SK-N-SH (cell line): ENCODE results near the gene FMN1. TPM values are rescaled to one million over a fixed set of nuclear protein-coding genes. Genes with fewer than 3 reads are reported as not detected.

ENCODE experiments used
- CTCF ChIA-PET: fragments of 300-600, 350-600 bp; formaldehyde crosslinking; extraction: SDS; loops from one replicate; lab custom pipeline; 2021; lab: Yijun Ruan, JAX
- POLR2A ChIA-PET: fragments of 350-600 bp; sonication (Branson Sonifier 250); formaldehyde crosslinking; extraction: SDS; loops from one replicate; lab custom pipeline; 2020; ENCODE audit warnings: antibody characterized with exemption, inconsistent platforms; lab: Yijun Ruan, JAX
- DNase-seq: peaks from one replicate; pipeline ENCODE4 v3.0.0; 2012
- H2AFZ ChIP-seq: fragments of 200-600 bp; sonication (generic); 2 replicates; pipeline ENCODE4 v1.8.1; 2016; ENCODE audit warnings: antibody characterized with exemption, mild to moderate bottlenecking, low read depth
- H3F3A ChIP-seq: fragments of 200-600 bp; sonication (generic); replicated peaks from 2 replicates; pipeline ENCODE3; 2016; ENCODE audit warnings: antibody characterized with exemption, mild to moderate bottlenecking; ENCODE audit not compliant: insufficient read depth
- H3K27ac ChIP-seq, 2 experiments: fragments of 200-500 bp in 1 of 2; fragments of 200-600 bp in 1 of 2; sonication (Bioruptor generic) in 1 of 2; sonication (generic), shearing (Covaris generic) in 1 of 2; 2 replicates each; pipeline versions ENCODE4 v1.5.1 to v1.6.1; 2014 to 2016; ENCODE audit warnings: low read depth in 2 of 2, inconsistent platforms in 1 of 2, low read length in 1 of 2, mild to moderate bottlenecking in 1 of 2, mixed read lengths in 1 of 2
- H3K27me3 ChIP-seq: fragments of 200-600 bp; sonication (generic), shearing (Covaris generic); 2 replicates; pipeline ENCODE4 v1.6.1; 2016; ENCODE audit warnings: mixed run types; ENCODE audit not compliant: insufficient read depth
- H3K36me3 ChIP-seq, 2 experiments: fragments of 200-500 bp in 1 of 2; fragments of 200-600 bp in 1 of 2; sonication (Bioruptor generic) in 1 of 2; sonication (generic) in 1 of 2; replicated peaks in 1 of 2; 2 replicates each; pipeline versions ENCODE3 to v1.5.1; 2014 to 2016; ENCODE audit warnings: low read length in 1 of 2, mild to moderate bottlenecking in 1 of 2; ENCODE audit not compliant: insufficient read depth in 2 of 2, control insufficient read depth in 1 of 2
- H3K4me1 ChIP-seq, 2 experiments: fragments of 200-500 bp in 1 of 2; fragments of 200-600 bp in 1 of 2; sonication (Bioruptor generic) in 1 of 2; sonication (generic), shearing (Covaris generic) in 1 of 2; 2 replicates each; pipeline versions ENCODE4 v1.5.1 to v1.6.1; 2014 to 2016; ENCODE audit warnings: low read depth in 1 of 2, low read length in 1 of 2, mixed run types in 1 of 2; ENCODE audit not compliant: insufficient read depth in 2 of 2, control insufficient read depth in 1 of 2
- H3K4me2 ChIP-seq: fragments of 200-600 bp; sonication (generic), shearing (Covaris generic); 2 replicates; pipeline ENCODE4 v1.6.1; 2017; ENCODE audit warnings: mixed run types
- H3K4me3 ChIP-seq, 2 experiments: fragments of 200-500 bp in 1 of 2; fragments of 200-600 bp in 1 of 2; sonication (Bioruptor generic) in 1 of 2; sonication (generic), shearing (Covaris generic) in 1 of 2; 2 replicates each; pipeline versions ENCODE4 v1.5.1 to v1.8.1; 2014 to 2016; ENCODE audit warnings: low read depth in 2 of 2, inconsistent platforms in 1 of 2, low read length in 1 of 2, mild to moderate bottlenecking in 1 of 2, mixed read lengths in 1 of 2, moderate library complexity in 1 of 2
- H3K79me2 ChIP-seq: fragments of 200-600 bp; sonication (generic); 2 replicates; pipeline ENCODE4 v1.8.1; 2017; ENCODE audit warnings: mild to moderate bottlenecking; ENCODE audit not compliant: insufficient read depth
- H3K9ac ChIP-seq: fragments of 200-600 bp; sonication (generic); 2 replicates; pipeline ENCODE4 v1.6.1; 2017; ENCODE audit warnings: mixed run types
- H3K9me2 ChIP-seq: fragments of 200-600 bp; sonication (generic); 2 replicates; pipeline ENCODE4 v1.6.1; 2017; ENCODE audit warnings: mixed run types
- H3K9me3 ChIP-seq: fragments of 200-600 bp; sonication (generic); 2 replicates; pipeline ENCODE4 v1.6.1; 2017; ENCODE audit warnings: mixed run types, mild to moderate bottlenecking, moderate library complexity
- H4K20me1 ChIP-seq: fragments of 200-600 bp; sonication (generic); 2 replicates; pipeline ENCODE4 v1.6.1; 2017; ENCODE audit warnings: mild to moderate bottlenecking, mixed run types; ENCODE audit not compliant: insufficient read depth
- CHD2 ChIP-seq: fragments of 150-350 bp; IDR thresholded peaks from 2 replicates; pipeline ENCODE4 v1.6.1; 2018; ENCODE audit warnings: low read length; ENCODE audit not compliant: partially characterized antibody
- ELF1 ChIP-seq: IDR thresholded peaks from 2 replicates; pipeline ENCODE4 v1.4.0; 2012
- FOSL2 ChIP-seq: IDR thresholded peaks from 2 replicates; pipeline ENCODE4 v1.4.0; 2012; ENCODE audit warnings: low read depth, mild to moderate bottlenecking, moderate library complexity, borderline replicate concordance
- FOXM1 ChIP-seq: IDR thresholded peaks from 2 replicates; pipeline ENCODE4 v1.4.0; 2012; ENCODE audit warnings: low read depth, mild to moderate bottlenecking
- GABPA ChIP-seq: IDR thresholded peaks from 2 replicates; pipeline ENCODE4 v1.4.0; 2012; ENCODE audit warnings: low read depth, mild to moderate bottlenecking
- GATA2 ChIP-seq: sonication (generic); formaldehyde crosslinking; IDR thresholded peaks from 2 replicates; pipeline ENCODE4 v1.5.0; 2020; ENCODE audit warnings: mild to moderate bottlenecking, missing genetic modification reagents
- NFIC ChIP-seq: IDR thresholded peaks from 2 replicates; pipeline ENCODE4 v1.4.0; 2012; ENCODE audit warnings: borderline replicate concordance
- NRF1 ChIP-seq: IDR thresholded peaks from 2 replicates; pipeline ENCODE4 v1.6.1; 2012; ENCODE audit warnings: low read depth, mild to moderate bottlenecking, low read length
- RAD21 ChIP-seq: IDR thresholded peaks from 2 replicates; pipeline ENCODE4 v1.6.1; 2012; ENCODE audit warnings: mild to moderate bottlenecking, low read length
- RXRA ChIP-seq: IDR thresholded peaks from 2 replicates; pipeline ENCODE4 v1.4.0; 2012; ENCODE audit warnings: low read depth, mild to moderate bottlenecking, borderline replicate concordance
- SMC3 ChIP-seq: IDR thresholded peaks from 2 replicates; pipeline ENCODE4 v1.6.1; 2012; ENCODE audit warnings: low read depth, low read length, improper control_type of control experiment
- TCF12 ChIP-seq: IDR thresholded peaks from 2 replicates; pipeline ENCODE4 v1.4.0; 2012
- TEAD4 ChIP-seq: IDR thresholded peaks from 2 replicates; pipeline ENCODE4 v1.4.0; 2012; ENCODE audit warnings: mild to moderate bottlenecking, borderline replicate concordance; ENCODE audit not compliant: insufficient read depth
- WGBS: methylation state at CpG from one replicate; pipeline ENCODE4 v1.1.6; 2017; ENCODE audit warnings: low lambda C conversion rate; 5-methylcytosine and 5-hydroxymethylcytosine counted together
- polyA plus RNA-seq, 3 experiments: library from polyadenylated mRNA; depleted of rRNA; stranded (reverse); fragments of >200 nt; gene quantifications; 2 replicates each; pipeline ENCODE4 v1.2.3, GENCODE V29; 2012
- TF ChIP-seq, protein P1 (sequence below): fragments of 200-600 bp; sonication (generic); IDR thresholded peaks from 2 replicates; pipeline ENCODE4 v1.6.1; 2017; ENCODE audit warnings: antibody characterized with exemption, mild to moderate bottlenecking, moderate library complexity
- TF ChIP-seq, protein P2 (sequence below): IDR thresholded peaks from 2 replicates; pipeline ENCODE4 v1.4.0; 2012; ENCODE audit warnings: low read depth, borderline replicate concordance
- TF ChIP-seq, protein P3 (sequence below): IDR thresholded peaks from 2 replicates; pipeline ENCODE4; 2012

The FMN1 gene
- polyA plus RNA-seq, 1 of the 3 experiments (the other 2 are of a cell fraction): 9.1 TPM

DNA sequence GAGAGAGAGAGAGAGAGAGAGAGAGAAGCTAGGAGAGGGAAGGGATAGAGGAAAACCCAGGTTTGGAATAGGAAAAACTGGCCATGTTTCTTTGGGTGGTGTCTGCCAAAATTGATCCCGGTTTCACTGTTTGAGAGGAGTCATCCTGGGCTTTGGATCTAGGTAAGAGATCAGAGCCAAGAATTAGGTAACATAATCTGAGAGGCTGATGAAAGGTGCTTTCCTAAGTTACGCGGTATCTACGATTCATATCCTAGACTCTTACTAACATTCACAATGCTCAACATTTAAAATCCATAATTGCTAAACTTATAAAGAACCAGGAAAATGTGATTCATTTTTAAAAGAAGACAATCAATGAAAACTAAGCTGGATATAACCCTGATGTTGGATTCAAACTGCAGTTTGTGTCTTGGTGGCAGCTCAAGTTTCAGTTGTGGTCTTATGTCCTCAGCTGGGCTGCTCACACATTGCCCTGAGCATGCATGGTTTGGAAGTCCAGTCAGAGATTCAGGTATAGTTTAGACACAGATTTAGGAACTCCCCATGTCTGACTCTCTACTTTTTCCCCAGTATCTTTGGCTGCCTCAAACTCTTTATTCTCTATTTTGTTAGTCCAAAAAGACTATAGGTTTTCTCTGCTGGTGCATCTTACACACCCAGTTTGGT, 42.5 kb upstream of the FMN1 start:
- H3K4me3 ChIP-seq: no peak overlapping the region
- no peaks in the 10 kb centered on the region for H3K9me2 ChIP-seq
- no peaks in the 10 kb centered on the region for H3K36me3 ChIP-seq
- ChIA-PET POLR2A (no interaction called here), CTCF (interaction anchor here (1.1 to 4.7 kb wide), 6 partner anchors 10 to 497 kb away, joined by 4 to 34 read pairs (median 6); no protein-coding TSS in a partner anchor)
- H3K27ac ChIP-seq: no peak overlapping the region
- no peaks in the 10 kb centered on the region for H4K20me1 ChIP-seq
- WGBS: 82% methylated on average over 4 of the region's 4 CpGs
- no peak overlapping the region for H3K9ac ChIP-seq
- H3K4me1 ChIP-seq: peaks cover under 1 to 3% of the 10 kb centered on the region in 2 experiments; a peak in 2 of 4 replicates
- TF ChIP-seq, protein P1, sequence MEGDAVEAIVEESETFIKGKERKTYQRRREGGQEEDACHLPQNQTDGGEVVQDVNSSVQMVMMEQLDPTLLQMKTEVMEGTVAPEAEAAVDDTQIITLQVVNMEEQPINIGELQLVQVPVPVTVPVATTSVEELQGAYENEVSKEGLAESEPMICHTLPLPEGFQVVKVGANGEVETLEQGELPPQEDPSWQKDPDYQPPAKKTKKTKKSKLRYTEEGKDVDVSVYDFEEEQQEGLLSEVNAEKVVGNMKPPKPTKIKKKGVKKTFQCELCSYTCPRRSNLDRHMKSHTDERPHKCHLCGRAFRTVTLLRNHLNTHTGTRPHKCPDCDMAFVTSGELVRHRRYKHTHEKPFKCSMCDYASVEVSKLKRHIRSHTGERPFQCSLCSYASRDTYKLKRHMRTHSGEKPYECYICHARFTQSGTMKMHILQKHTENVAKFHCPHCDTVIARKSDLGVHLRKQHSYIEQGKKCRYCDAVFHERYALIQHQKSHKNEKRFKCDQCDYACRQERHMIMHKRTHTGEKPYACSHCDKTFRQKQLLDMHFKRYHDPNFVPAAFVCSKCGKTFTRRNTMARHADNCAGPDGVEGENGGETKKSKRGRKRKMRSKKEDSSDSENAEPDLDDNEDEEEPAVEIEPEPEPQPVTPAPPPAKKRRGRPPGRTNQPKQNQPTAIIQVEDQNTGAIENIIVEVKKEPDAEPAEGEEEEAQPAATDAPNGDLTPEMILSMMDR: no peak
- TF ChIP-seq GABPA: no peak
- TF ChIP-seq, protein P2, sequence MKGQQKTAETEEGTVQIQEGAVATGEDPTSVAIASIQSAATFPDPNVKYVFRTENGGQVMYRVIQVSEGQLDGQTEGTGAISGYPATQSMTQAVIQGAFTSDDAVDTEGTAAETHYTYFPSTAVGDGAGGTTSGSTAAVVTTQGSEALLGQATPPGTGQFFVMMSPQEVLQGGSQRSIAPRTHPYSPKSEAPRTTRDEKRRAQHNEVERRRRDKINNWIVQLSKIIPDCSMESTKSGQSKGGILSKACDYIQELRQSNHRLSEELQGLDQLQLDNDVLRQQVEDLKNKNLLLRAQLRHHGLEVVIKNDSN: no peak
- no peak for TF ChIP-seq RAD21
- TF ChIP-seq NFIC: no peak
- no peak for TF ChIP-seq FOSL2
- no peak for TF ChIP-seq NRF1
- no peak for TF ChIP-seq GATA2 (CRISPR knock-in tag)
- TF ChIP-seq TCF12: no peak
- no peak for TF ChIP-seq CHD2
- TF ChIP-seq RXRA: no peak
- no peak for TF ChIP-seq FOXM1
- TF ChIP-seq, protein P3, sequence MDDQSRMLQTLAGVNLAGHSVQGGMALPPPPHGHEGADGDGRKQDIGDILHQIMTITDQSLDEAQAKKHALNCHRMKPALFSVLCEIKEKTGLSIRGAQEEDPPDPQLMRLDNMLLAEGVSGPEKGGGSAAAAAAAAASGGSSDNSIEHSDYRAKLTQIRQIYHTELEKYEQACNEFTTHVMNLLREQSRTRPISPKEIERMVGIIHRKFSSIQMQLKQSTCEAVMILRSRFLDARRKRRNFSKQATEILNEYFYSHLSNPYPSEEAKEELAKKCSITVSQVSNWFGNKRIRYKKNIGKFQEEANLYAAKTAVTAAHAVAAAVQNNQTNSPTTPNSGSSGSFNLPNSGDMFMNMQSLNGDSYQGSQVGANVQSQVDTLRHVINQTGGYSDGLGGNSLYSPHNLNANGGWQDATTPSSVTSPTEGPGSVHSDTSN: no peak
- no peaks in the 10 kb centered on the region for H3K27me3 ChIP-seq
- no peaks in the 10 kb centered on the region for H3K79me2 ChIP-seq
- H3K4me2 ChIP-seq: no peak overlapping the region
- H3F3A ChIP-seq: peaks cover 7% of the 10 kb centered on the region
- no peak overlapping the region for H2AFZ ChIP-seq
- no peaks in the 10 kb centered on the region for H3K9me3 ChIP-seq
- DNase-seq: no peak

DNA sequence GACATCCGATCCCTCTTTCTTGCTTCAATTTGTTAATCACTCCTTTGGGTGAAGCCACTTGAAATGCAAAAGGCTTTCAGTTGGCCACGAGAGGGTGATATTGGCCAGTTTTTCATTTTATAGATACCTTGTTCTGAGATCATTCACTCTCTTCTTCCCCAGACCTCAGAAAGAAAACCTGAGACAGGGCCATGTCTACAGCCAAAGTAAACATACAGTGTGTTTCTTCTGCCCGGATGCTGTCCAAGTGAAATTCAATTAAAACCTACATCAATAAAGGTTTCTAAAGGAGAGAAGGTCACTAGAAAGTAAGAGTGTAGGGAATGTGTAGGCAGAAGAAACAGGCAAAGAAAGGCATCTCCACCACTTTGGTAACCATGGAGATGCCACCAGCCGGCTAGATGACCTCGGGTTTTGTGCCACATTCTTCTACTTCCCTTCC, 39.5 kb upstream of the FMN1 start:
- no peaks in the 10 kb centered on the region; a peak in 1 of 4 replicates for H3K4me1 ChIP-seq
- TF ChIP-seq CHD2: no peak
- TF ChIP-seq SMC3: peak; percentile 68
- TF ChIP-seq RAD21: peak; percentile 84
- TF ChIP-seq GATA2 (CRISPR knock-in tag): no peak
- no peak for TF ChIP-seq FOSL2
- TF ChIP-seq, protein P1: peak; percentile 87
- TF ChIP-seq, protein P2: no peak
- TF ChIP-seq FOXM1: no peak
- TF ChIP-seq ELF1: no peak
- TF ChIP-seq NFIC: peak; percentile 7; the same call in 1 of the 2 replicates
- TF ChIP-seq TEAD4: no peak
- TF ChIP-seq TCF12: no peak
- peak overlapping the region; percentile 11; the same call in 1 of the 2 replicates for H2AFZ ChIP-seq
- peak; percentile 43 for DNase-seq
- H3K27me3 ChIP-seq: no peaks in the 10 kb centered on the region
- no peaks in the 10 kb centered on the region for H3K36me3 ChIP-seq
- no peak overlapping the region for H3K4me3 ChIP-seq
- ChIA-PET CTCF (interaction anchor here (1.0 to 4.7 kb wide), 10 partner anchors 9 to 502 kb away, joined by 3 to 34 read pairs (median 4); no protein-coding TSS in a partner anchor), POLR2A (no interaction called here)
- H3K4me2 ChIP-seq: no peak overlapping the region
- no peaks in the 10 kb centered on the region for H3K9me3 ChIP-seq
- H3F3A ChIP-seq: no peaks in the 10 kb centered on the region
- H3K9me2 ChIP-seq: no peaks in the 10 kb centered on the region
- H3K79me2 ChIP-seq: no peaks in the 10 kb centered on the region
- H4K20me1 ChIP-seq: no peaks in the 10 kb centered on the region
- peak overlapping the region in 1 of 2 experiments; percentile 8; a peak in 1 of 4 replicates for H3K27ac ChIP-seq
- 24% methylated on average over 5 of the region's 5 CpGs for WGBS
- no peak overlapping the region for H3K9ac ChIP-seq
